Nephron (organoid): ENCODE measurements around the gene PGAP6.
"Not testable (repeated sequence)": the region's sequence is repeated elsewhere in the genome, so short reads cannot be mapped to it uniquely, and the experiment has no call there.

Experiments
- H3K27ac Mint-ChIP-seq, 3 experiments: 2 replicates each; pipeline ENCODE4 v1.8.0; 2020; ENCODE audit warnings: mixed read lengths in 3 of 3, mild to moderate bottlenecking in 2 of 3, moderate library complexity in 1 of 3
- H3K27me3 Mint-ChIP-seq: 2 replicates; pipeline ENCODE4 v1.8.0; 2021; ENCODE audit warnings: low read depth, mild to moderate bottlenecking, moderate library complexity, mixed read lengths
- H3K36me3 Mint-ChIP-seq: 2 replicates; pipeline ENCODE4 v1.8.0; 2020; ENCODE audit warnings: low read depth, mixed read lengths
- H3K4me1 Mint-ChIP-seq: 2 replicates; pipeline ENCODE4 v1.8.0; 2020; ENCODE audit warnings: mixed read lengths
- H3K4me3 Mint-ChIP-seq, 3 experiments: 2 replicates each; pipeline ENCODE4 v1.8.0; 2020; ENCODE audit warnings: mild to moderate bottlenecking in 3 of 3, mixed read lengths in 3 of 3, moderate library complexity in 2 of 3
- H3K9me3 Mint-ChIP-seq: 2 replicates; pipeline ENCODE4 v1.8.0; 2020; ENCODE audit warnings: mixed read lengths
- TF ChIP-seq, protein P1 (sequence below), 3 experiments: fragments of 200-600 bp; sonication (generic); IDR thresholded peaks; one replicate each; pipeline ENCODE4 v1.5.0; 2021; ENCODE audit warnings: antibody characterized with exemption in 3 of 3; ENCODE audit not compliant: unreplicated experiment in 3 of 3

The PGAP6 gene

GRCh38 chr16:391885-392335 is 10.1 kb upstream of the PGAP6 start:
- no peak overlapping the region for H3K4me3 Mint-ChIP-seq
- no peak overlapping the region for H3K27ac Mint-ChIP-seq
- H3K27me3 Mint-ChIP-seq = peaks cover 4% of the 10 kb centered on the region
- H3K9me3 Mint-ChIP-seq = no peaks in the 10 kb centered on the region
- TF ChIP-seq, protein P1, sequence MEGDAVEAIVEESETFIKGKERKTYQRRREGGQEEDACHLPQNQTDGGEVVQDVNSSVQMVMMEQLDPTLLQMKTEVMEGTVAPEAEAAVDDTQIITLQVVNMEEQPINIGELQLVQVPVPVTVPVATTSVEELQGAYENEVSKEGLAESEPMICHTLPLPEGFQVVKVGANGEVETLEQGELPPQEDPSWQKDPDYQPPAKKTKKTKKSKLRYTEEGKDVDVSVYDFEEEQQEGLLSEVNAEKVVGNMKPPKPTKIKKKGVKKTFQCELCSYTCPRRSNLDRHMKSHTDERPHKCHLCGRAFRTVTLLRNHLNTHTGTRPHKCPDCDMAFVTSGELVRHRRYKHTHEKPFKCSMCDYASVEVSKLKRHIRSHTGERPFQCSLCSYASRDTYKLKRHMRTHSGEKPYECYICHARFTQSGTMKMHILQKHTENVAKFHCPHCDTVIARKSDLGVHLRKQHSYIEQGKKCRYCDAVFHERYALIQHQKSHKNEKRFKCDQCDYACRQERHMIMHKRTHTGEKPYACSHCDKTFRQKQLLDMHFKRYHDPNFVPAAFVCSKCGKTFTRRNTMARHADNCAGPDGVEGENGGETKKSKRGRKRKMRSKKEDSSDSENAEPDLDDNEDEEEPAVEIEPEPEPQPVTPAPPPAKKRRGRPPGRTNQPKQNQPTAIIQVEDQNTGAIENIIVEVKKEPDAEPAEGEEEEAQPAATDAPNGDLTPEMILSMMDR (IDR thresholded peaks at IDR 0.05; ENCODE audit: unreplicated experiment in 3 of 3) = peak; percentile 47 to 67 (median 62)
- peaks cover 30% of the 10 kb centered on the region for H3K4me1 Mint-ChIP-seq
- no peaks in the 10 kb centered on the region for H3K36me3 Mint-ChIP-seq

- peaks cover 4% of the 10 kb centered on the region for H3K27me3 Mint-ChIP-seq
- H3K27ac Mint-ChIP-seq = peak overlapping the region in 1 of 3 experiments; percentile 41
- no peaks in the 10 kb centered on the region for H3K36me3 Mint-ChIP-seq
- H3K4me3 Mint-ChIP-seq = no peak overlapping the region
- TF ChIP-seq, protein P1 (IDR thresholded peaks at IDR 0.05; ENCODE audit: unreplicated experiment in 3 of 3) = no peak
- peaks cover 23% of the 10 kb centered on the region for H3K4me1 Mint-ChIP-seq
- H3K9me3 Mint-ChIP-seq = no peaks in the 10 kb centered on the region
Observed at GRCh38 chr16:389352-389751, 7.6 kb upstream of the PGAP6 start.

DNA sequence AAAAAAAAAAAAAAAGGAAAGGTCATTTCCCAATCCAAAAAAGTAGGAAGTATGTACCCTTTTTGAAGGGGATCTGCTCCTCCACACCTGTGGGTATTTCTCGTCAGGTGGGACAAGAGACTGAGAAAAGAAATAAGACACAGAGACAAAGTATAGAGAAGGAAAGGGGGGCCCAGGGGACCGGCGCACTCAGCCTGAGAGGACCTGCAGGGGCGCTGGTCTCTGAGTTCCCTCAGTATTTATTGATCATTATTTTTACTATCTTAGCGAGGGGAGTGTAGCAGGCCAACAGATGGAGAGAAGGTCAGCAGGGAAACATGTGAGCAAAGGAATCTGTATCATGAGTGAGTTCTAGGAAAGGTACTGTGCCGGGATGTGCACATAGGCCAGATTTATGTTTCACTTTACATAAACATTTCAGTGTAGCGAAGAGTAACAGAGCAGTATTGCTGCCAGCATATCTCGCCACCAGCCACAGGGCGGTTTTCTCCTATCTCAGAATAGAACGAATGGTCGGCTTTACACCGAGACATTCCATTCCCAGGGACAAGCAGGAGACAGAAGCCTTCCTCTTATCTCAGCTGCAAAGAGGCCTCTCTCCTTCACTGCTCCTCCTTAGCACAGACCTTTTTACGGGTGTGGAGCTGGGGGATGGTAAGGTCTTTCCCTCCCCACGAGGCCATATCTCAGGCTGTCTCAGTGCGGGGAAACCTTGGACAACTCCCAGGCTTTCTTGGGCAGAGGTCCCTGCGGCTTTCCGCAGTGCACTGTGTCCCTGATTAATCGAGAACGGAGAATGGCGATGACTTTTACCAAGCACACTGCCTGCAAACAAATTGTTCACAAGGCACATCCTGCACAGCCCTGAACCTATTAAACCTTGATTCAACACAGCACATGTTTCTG is 6.2 kb upstream of the PGAP6 start:
- H3K27me3 Mint-ChIP-seq, H3K9me3 Mint-ChIP-seq, H3K36me3 Mint-ChIP-seq: not testable (repeated sequence)
- peak overlapping the region; percentile 86 to 93 (median 86) for H3K27ac Mint-ChIP-seq
- H3K4me1 Mint-ChIP-seq = peaks cover 29% of the 10 kb centered on the region
- peak overlapping the region; percentile 15 to 72 (median 22) for H3K4me3 Mint-ChIP-seq
- TF ChIP-seq, protein P1 (IDR thresholded peaks at IDR 0.05; ENCODE audit: unreplicated experiment in 3 of 3) = peak in 1 of 3 experiments; percentile 17

- H3K4me1 Mint-ChIP-seq = peaks cover 35% of the 10 kb centered on the region
- peak overlapping the region; percentile 52 to 86 (median 54) for H3K27ac Mint-ChIP-seq
- H3K9me3 Mint-ChIP-seq = no peaks in the 10 kb centered on the region
- H3K36me3 Mint-ChIP-seq = no peaks in the 10 kb centered on the region
- TF ChIP-seq, protein P1 (IDR thresholded peaks at IDR 0.05; ENCODE audit: unreplicated experiment in 3 of 3) = peak in 1 of 3 experiments; percentile 13
- H3K27me3 Mint-ChIP-seq = peaks cover 15% of the 10 kb centered on the region
- peak overlapping the region in 1 of 3 experiments; percentile 41 for H3K4me3 Mint-ChIP-seq
Observed at GRCh38 chr16:386641-387156, 4.9 kb upstream of the PGAP6 start.

DNA sequence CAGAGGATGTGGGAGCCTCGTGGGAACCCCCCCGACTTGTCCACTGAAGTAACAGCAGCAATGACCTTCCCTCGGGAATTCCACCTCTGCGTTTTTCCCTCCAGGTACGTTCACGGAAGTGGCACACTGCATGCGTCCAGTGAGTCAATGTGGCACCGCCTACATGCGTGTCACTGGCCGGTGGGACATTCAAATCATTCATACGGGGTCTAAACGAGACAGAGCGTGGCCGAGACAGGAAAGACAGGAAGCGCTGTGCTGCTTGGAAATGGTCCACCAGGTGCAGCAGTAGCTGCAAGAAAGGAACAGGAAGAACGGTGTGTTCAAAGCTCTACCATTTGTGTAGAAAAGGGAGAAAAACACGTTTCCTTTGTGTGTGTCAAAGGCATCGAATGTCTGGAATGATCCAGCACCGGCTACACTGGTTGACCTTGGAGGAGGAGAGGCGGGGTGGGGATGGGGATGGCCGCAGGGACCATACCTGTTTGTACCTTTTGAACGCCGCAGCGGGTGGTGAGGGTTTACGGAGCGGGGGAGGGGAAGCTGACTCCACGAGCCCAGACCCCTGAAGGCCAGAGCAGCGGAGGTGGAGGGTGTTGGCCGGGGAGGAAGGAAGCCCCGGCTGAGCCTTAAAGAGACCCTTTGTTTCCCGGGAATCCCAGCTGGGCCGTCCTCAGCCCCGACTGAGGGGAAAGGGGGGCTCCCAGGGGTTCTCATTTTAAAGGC is 1.7 kb upstream of the PGAP6 start:
- Mint-ChIP-seq H3K9me3 (no peaks in the 10 kb centered on the region), H3K36me3 (no peaks in the 10 kb centered on the region), H3K27ac (peak overlapping the region; percentile 75 to 90 (median 87)), H3K4me3 (peak overlapping the region; percentile 67 to 93 (median 92)), H3K27me3 (peaks cover 12% of the 10 kb centered on the region), H3K4me1 (peaks cover 26% of the 10 kb centered on the region)
- TF ChIP-seq, protein P1 (IDR thresholded peaks at IDR 0.05; ENCODE audit: unreplicated experiment in 3 of 3) = no peak
